Thyroid gland (tissue), 4 donors: ENCODE data around the gene WDR26. TPM values are rescaled to one million over a fixed set of nuclear protein-coding genes. Genes with fewer than 3 reads are reported as not detected.

Experiments used
- DNase-seq, 2 donors: peaks; one replicate each; pipeline ENCODE4 v3.0.0-alpha.2; 2019
- H3K27ac ChIP-seq, 3 donors: fragments of 200-600 bp; sonication (generic); 1 replicate in 2 of 3; 2 replicates in 1 of 3; pipeline ENCODE4 v1.5.1; 2016 to 2019; ENCODE audit warnings: mild to moderate bottlenecking in 1 of 3, moderate library complexity in 1 of 3
- H3K27me3 ChIP-seq: fragments of 200-600 bp; sonication (generic); one replicate; pipeline ENCODE4 v1.5.1; 2019
- H3K36me3 ChIP-seq, 2 donors: fragments of 200-600 bp; sonication (generic); one replicate each; pipeline ENCODE4 v1.5.1; 2016 to 2019
- H3K4me1 ChIP-seq, 2 donors: fragments of 200-600 bp; sonication (generic); one replicate each; pipeline ENCODE4 v1.5.1; 2017 to 2019
- H3K4me3 ChIP-seq, 3 donors: fragments of 200-600 bp; sonication (generic); replicated peaks in 1 of 3; 1 replicate in 2 of 3; 2 replicates in 1 of 3; pipeline ENCODE4 v1.5.1; 2016; ENCODE audit warnings: mild to moderate bottlenecking in 1 of 3
- H3K9me3 ChIP-seq: fragments of 200-600 bp; sonication (generic); one replicate; pipeline ENCODE4 v1.5.1; 2017
- POLR2A ChIP-seq, 2 donors: fragments of 450-650 bp; IDR thresholded peaks; one replicate each; pipeline ENCODE4 v1.6.1; 2017; ENCODE audit warnings: antibody characterized with exemption in 2 of 2, mild to moderate bottlenecking in 2 of 2, moderate library complexity in 1 of 2
- WGBS, 2 donors: methylation state at CpG; one replicate each; pipeline ENCODE4 v1.1.5; 2017; 5-methylcytosine and 5-hydroxymethylcytosine counted together
- intact Hi-C: fragments of 100-400 bp; cut with DNase I; formaldehyde crosslinking; loops from one replicate; pipeline ENCODE4 v1.15.1; 2023
- total RNA-seq, 4 donors: library from RNA; depleted of rRNA; stranded (reverse); fragments of >200 nt; gene quantifications; one replicate each; pipeline ENCODE4 v1.2.3, GENCODE V29; 2016
- TF ChIP-seq, protein P1 (sequence below), 6 experiments: fragments of 200-600 bp in 3 of 6; fragments of 450-650 bp in 3 of 6; sonication (generic) in 3 of 6; IDR thresholded peaks; one replicate each; pipeline ENCODE4 v1.5.1; 2016 to 2019; ENCODE audit warnings: antibody characterized with exemption in 6 of 6, mild to moderate bottlenecking in 2 of 6, inconsistent platforms in 1 of 6, moderate library complexity in 1 of 6

The WDR26 gene
- total RNA-seq, 4 donors from 2014 or later = 72.8 to 116 (median 89.2) TPM

DNA sequence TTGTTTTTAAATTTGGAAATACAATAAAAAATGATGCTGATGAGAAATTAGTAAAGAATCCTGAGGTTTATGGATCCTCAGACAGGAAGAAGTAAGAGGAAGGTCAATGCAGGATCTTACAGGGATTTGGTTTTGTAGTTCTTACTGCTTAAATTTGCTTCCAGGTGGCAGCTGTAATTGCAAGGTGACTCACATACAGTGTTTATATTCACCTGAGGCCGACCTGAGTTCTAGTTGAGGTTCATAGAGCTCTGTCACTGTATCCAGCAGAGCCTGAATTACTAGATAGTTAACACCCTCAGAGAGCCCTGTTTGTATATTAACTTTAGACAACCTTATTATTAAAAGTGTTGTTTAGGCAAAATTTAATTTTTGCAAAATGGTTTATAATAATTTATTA is 1.4 kb upstream of the WDR26 start:
- H3K36me3 ChIP-seq = no peaks in the 10 kb centered on the region
- intact Hi-C loops = no loop called here

DNA sequence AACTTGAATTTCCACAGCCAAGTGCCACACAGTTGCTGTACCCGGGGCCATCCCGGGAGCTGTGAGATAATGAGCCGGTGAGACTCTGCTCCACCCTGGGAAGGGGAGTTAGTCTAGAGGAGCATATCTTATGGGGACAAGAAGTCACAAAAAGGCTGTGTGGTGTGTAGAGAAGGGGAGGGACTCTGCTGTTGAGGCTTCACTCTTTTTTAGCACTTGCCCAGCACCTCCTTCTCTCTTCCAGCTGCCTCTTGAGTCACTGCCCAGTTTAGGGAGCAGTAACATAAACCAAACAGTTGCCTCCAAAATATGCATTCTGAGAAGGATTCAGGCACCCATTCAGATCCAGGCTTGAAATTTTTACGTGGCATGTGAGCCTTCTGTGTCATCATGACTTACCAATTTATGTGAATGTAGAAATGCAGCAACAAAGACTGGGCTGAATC is 744 bp upstream of the WDR26 start:
- no peaks in the 10 kb centered on the region for H3K27me3 ChIP-seq
- no peak for TF ChIP-seq POLR2A (IDR thresholded peaks at IDR 0.05)
- TF ChIP-seq, protein P1, sequence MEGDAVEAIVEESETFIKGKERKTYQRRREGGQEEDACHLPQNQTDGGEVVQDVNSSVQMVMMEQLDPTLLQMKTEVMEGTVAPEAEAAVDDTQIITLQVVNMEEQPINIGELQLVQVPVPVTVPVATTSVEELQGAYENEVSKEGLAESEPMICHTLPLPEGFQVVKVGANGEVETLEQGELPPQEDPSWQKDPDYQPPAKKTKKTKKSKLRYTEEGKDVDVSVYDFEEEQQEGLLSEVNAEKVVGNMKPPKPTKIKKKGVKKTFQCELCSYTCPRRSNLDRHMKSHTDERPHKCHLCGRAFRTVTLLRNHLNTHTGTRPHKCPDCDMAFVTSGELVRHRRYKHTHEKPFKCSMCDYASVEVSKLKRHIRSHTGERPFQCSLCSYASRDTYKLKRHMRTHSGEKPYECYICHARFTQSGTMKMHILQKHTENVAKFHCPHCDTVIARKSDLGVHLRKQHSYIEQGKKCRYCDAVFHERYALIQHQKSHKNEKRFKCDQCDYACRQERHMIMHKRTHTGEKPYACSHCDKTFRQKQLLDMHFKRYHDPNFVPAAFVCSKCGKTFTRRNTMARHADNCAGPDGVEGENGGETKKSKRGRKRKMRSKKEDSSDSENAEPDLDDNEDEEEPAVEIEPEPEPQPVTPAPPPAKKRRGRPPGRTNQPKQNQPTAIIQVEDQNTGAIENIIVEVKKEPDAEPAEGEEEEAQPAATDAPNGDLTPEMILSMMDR (IDR thresholded peaks at IDR 0.05) = no peak
- intact Hi-C loops = no loop called here
- H3K4me1 ChIP-seq = peaks cover 29 to 30% of the 10 kb centered on the region in 2 donors
- DNase-seq = peak in 1 of 2 donors; percentile 22
- WGBS, 2 donors = 3 to 7% methylated on average over 4 of the region's 4 CpGs
- H3K4me3 ChIP-seq = peak overlapping the region; percentile 95 to 100 (median 99)
- no peaks in the 10 kb centered on the region for H3K9me3 ChIP-seq
- peak overlapping the region; percentile 98 to 100 (median 99) for H3K27ac ChIP-seq
- H3K36me3 ChIP-seq = no peaks in the 10 kb centered on the region

More for the DNA sequence above, 1.4 kb upstream of the WDR26 start:
- DNase-seq = no peak
- no peaks in the 10 kb centered on the region for H3K27me3 ChIP-seq
- peaks cover 24 to 26% of the 10 kb centered on the region in 2 donors for H3K4me1 ChIP-seq
- H3K27ac ChIP-seq = peak overlapping the region in 2 of 3 donors; percentile 98 to 99
- TF ChIP-seq, protein P1 (IDR thresholded peaks at IDR 0.05) = no peak
- TF ChIP-seq POLR2A (IDR thresholded peaks at IDR 0.05) = no peak
- H3K9me3 ChIP-seq = no peaks in the 10 kb centered on the region
- H3K4me3 ChIP-seq = no peak overlapping the region
- WGBS, 2 donors = 63 to 75% methylated on average over 1 of the region's 1 CpG

DNA sequence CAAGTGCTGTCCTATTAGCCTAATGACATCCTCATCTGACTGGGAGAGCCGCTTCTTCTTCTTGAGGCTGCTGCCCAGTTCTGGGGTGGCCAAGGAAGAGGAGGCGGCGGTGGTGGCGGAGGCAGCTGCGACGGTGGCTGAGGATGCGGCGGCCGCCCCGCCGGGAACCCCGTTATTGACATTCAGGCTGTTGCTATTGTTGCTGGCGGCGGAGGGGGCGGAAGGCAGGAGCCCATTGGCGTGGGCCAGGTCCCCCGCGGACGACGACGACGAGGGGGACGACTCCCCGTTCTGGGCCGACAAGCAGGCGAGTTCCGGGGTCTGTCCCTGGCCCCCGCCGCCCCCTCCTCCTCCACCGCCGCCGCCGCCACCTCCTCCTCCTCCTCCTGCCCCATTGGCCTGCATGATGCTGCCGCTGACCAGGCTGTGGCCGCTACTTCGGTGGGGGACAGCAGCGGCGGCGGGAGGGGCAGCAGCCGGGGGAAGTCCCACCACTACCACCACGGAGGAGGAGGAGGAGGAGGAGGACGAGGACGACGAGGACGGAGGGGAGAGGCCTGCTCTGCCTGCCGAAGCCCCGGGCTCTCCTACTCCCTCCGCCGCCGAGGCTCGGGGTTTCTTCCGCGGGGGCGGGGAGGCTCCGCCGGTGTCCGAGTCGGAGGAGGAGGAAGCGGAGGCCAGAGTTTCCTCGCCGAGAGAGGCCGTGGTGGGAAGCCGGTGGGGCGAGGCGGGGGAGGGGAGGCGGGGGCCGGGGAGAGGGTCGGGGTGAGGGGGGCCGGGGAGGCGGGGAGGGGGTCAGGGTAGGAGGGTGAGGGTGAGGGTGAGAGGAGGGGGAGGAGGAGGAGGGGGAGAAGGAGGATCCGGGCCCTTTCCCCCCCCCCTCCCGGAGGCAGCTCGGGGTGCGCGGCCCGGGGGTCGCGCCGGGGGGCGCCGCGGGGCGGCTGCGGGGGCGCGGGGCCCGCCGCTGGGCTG is 610 bp downstream of the WDR26 start:
- no peaks in the 10 kb centered on the region for H3K27me3 ChIP-seq
- peaks cover 39 to 40% of the 10 kb centered on the region in 2 donors for H3K4me1 ChIP-seq
- TF ChIP-seq, protein P1 (IDR thresholded peaks at IDR 0.05) = no peak
- TF ChIP-seq POLR2A (IDR thresholded peaks at IDR 0.05) = no peak
- H3K9me3 ChIP-seq = no peaks in the 10 kb centered on the region
- intact Hi-C loops = no loop called here
- DNase-seq = peak; percentile 42 to 50
- H3K27ac ChIP-seq = peak overlapping the region; percentile 98 to 100 (median 99)
- H3K4me3 ChIP-seq = peak overlapping the region; percentile 72 to 97 (median 95)
- H3K36me3 ChIP-seq = no peaks in the 10 kb centered on the region
- 0 to 1% methylated on average over 27 to 41 of the region's 88 CpGs for WGBS, 2 donors

DNA sequence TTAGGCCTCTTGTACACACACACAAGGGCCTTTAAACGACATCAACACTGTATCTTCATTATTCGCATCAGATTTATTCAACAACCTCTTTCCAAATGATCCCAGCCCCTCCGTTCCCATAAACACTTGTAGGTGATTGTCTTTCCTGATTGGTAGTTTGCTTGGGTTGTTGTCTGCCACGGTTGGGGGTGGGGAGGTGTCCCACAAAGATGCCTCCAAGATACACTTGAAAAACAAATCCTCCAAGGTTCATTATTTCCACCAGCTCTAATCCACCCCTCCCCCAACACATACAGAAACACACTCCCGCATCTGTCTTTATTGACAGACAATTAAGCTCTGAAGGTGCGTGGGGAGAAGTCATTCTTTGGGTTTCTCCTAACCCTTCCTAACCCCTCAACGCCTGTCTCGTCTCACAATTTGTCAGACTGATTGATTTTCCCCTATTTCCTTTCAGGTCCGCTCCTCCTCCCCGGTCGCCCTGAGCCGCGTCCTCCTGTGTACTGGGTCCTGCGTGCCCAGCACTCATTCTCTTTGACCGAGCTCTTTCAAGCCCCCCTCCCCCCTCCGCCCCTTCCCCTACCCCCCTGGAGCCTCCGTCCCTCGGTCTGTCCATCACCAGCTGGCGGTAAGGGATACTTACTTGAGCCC is 1.4 kb downstream of the WDR26 start:
- H3K36me3 ChIP-seq = no peaks in the 10 kb centered on the region
- peak overlapping the region; percentile 72 to 97 (median 95) for H3K4me3 ChIP-seq
- intact Hi-C loops = no loop called here
- WGBS, 2 donors = 2% methylated on average over 19 of the region's 19 CpGs
- peaks cover 37 to 39% of the 10 kb centered on the region in 2 donors for H3K4me1 ChIP-seq
- H3K9me3 ChIP-seq = no peaks in the 10 kb centered on the region
- peak overlapping the region; percentile 98 to 100 (median 99) for H3K27ac ChIP-seq
- no peaks in the 10 kb centered on the region for H3K27me3 ChIP-seq
- TF ChIP-seq, protein P1 (IDR thresholded peaks at IDR 0.05) = no peak
- DNase-seq = peak; percentile 27 to 28
